ENCODE results near the gene USP9X. TPM values are rescaled to one million over a fixed set of nuclear protein-coding genes. Genes with fewer than 3 reads are reported as not detected.

USP9X gene
- total and polyA plus RNA-seq, 2 donors (not counting 3 experiments of a cell fraction or from before 2014, with no cell fraction given), result 13.7 to 66.8 TPM

- no peaks in the 10 kb centered on the region for H3K9me1 ChIP-seq (replicated peaks; ENCODE audit: control insufficient read depth, extremely low read depth, insufficient read depth, low read length)
- intact Hi-C loops (cut with micrococcal nuclease) (no loop called here), dilution Hi-C loops (cut with MboI; ENCODE audit: extremely low pct_ligation_motif_present, low sequenced_read_pairs) (no loop called here)
- POLR2A ChIA-PET, result no interaction called here
- peaks cover 6% of the 10 kb centered on the region for H3K4me1 ChIP-seq (ENCODE audit: control insufficient read depth, extremely low read depth, insufficient read depth, low read length)
- no peaks in the 10 kb centered on the region for H4K20me1 ChIP-seq (replicated peaks; ENCODE audit: control insufficient read depth, extremely low read depth, insufficient read depth, low read length)
- no peak overlapping the region for H3K4me2 ChIP-seq (ENCODE audit: insufficient read depth, low read length)
- TF ChIP-seq GATA2 (IDR thresholded peaks at IDR 0.05; ENCODE audit: insufficient read depth, insufficient read length, low read depth, low read length) (no peak), POLR2A (IDR thresholded peaks at IDR 0.05; ENCODE audit: low read depth, low read length) (no peak), MYC (IDR thresholded peaks at IDR 0.05; ENCODE audit: low read depth, low read length) (no peak), EZH2 (IDR thresholded peaks at IDR 0.05; ENCODE audit: borderline replicate concordance, low read depth, low read length, severe bottlenecking) (no peak), JUN (IDR thresholded peaks at IDR 0.05; ENCODE audit: borderline replicate concordance, insufficient read depth, insufficient read length, low read depth) (no peak), FOS (IDR thresholded peaks at IDR 0.05; ENCODE audit: borderline replicate concordance, insufficient read depth, low read length) (no peak), MAX (IDR thresholded peaks at IDR 0.05; ENCODE audit: insufficient read depth, insufficient read length) (no peak), POLR2AphosphoS5 (IDR thresholded peaks at IDR 0.05; ENCODE audit: insufficient read depth, low read depth, low read length) (no peak)
- TF ChIP-seq, protein P1, sequence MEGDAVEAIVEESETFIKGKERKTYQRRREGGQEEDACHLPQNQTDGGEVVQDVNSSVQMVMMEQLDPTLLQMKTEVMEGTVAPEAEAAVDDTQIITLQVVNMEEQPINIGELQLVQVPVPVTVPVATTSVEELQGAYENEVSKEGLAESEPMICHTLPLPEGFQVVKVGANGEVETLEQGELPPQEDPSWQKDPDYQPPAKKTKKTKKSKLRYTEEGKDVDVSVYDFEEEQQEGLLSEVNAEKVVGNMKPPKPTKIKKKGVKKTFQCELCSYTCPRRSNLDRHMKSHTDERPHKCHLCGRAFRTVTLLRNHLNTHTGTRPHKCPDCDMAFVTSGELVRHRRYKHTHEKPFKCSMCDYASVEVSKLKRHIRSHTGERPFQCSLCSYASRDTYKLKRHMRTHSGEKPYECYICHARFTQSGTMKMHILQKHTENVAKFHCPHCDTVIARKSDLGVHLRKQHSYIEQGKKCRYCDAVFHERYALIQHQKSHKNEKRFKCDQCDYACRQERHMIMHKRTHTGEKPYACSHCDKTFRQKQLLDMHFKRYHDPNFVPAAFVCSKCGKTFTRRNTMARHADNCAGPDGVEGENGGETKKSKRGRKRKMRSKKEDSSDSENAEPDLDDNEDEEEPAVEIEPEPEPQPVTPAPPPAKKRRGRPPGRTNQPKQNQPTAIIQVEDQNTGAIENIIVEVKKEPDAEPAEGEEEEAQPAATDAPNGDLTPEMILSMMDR (IDR thresholded peaks at IDR 0.05; ENCODE audit: extremely low read depth in 1 of 2, insufficient read depth in 1 of 2, low read depth in 1 of 2, low read length in 2 of 2), result no peak
- no peaks in the 10 kb centered on the region for H3K9me3 ChIP-seq (replicated peaks; ENCODE audit: control insufficient read depth, insufficient read depth, low read length)
- no peaks in the 10 kb centered on the region for H3K27me3 ChIP-seq (ENCODE audit: control insufficient read depth in 2 of 2, insufficient read depth in 2 of 2, low read length in 2 of 2)
- CTCF ChIA-PET, result no interaction called here
- FAIRE-seq (no peak), DNase-seq (ENCODE audit: low read depth, low spot score) (no peak)
- peaks cover 0 to 6% of the 10 kb centered on the region in 2 experiments for H3K36me3 ChIP-seq (ENCODE audit: control insufficient read depth in 2 of 2, extremely low read depth in 1 of 2, insufficient read depth in 2 of 2, low read length in 2 of 2)
- no peak overlapping the region for H2AFZ ChIP-seq (ENCODE audit: low read depth, low read length)
- H3K79me2 ChIP-seq (ENCODE audit: control insufficient read depth, insufficient read depth, low read length), result no peaks in the 10 kb centered on the region
- no peak overlapping the region for H3K27ac ChIP-seq (ENCODE audit: insufficient read depth, low read depth, low read length)
- no peak overlapping the region for H3K4me3 ChIP-seq (replicated peaks in 1 of 3; ENCODE audit: insufficient read depth in 1 of 3, low read depth in 1 of 3, low read length in 3 of 3)
- H3K9ac ChIP-seq (replicated peaks; ENCODE audit: extremely low read depth, insufficient read depth, low read length), result no peak overlapping the region
- no TSS peak for BruUV-seq (replicated peaks)
These were observed 68.7 kb downstream of the USP9X start for GRCh38 chrX:41153957-41154356.
